LHCN-M2 (cell line): ENCODE measurements around the gene L3HYPDH. TPM values are rescaled to one million over a fixed set of nuclear protein-coding genes. Genes with fewer than 3 reads are reported as not detected.

Experiments used
- DNase-seq: peaks from one replicate; pipeline ENCODE4 v3.0.0-alpha.2; 2012; ENCODE audit warnings: low read depth
- total RNA-seq: library from RNA; depleted of rRNA; stranded (reverse); fragments of >200 nt; gene quantifications from 2 replicates; pipeline ENCODE4 v1.2.3, GENCODE V29; 2014; rRNA removed

Gene L3HYPDH
- total RNA-seq, 1 experiment from 2014 or later = 39.6 TPM

GRCh38 chr14:59427653-59428580, 56.3 kb downstream of the L3HYPDH start:
- peak; percentile 78 for DNase-seq

DNA sequence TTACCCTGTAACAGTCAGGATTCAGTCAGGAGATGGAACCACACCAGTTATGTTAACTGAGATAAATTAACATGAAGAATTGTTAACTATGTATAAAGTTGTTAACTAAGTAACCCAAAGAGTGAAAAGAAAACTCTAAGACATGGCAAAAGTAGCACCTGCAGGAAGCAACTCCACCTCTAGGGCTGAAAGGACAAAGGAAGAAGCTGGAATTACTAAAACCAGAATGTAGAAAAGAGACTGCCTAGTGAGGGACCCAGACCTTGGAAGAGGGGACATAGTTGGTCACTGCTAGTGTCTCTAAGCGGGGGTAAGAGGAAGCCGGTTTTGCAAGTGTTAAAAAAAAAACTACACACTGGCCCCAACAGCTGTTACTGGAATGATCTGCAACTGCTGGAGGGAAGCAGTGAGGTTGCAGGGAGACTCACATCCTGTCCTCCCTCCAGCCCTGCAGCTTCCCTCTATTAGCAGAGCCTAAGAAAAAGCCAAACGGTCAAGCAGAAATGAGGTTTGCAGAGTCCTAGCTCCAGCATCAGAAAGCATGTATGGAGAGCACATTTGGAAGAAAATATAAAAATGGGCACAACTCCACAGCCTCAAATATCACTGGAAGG, 58.8 kb downstream of the L3HYPDH start:
- DNase-seq = peak; percentile 92

DNA sequence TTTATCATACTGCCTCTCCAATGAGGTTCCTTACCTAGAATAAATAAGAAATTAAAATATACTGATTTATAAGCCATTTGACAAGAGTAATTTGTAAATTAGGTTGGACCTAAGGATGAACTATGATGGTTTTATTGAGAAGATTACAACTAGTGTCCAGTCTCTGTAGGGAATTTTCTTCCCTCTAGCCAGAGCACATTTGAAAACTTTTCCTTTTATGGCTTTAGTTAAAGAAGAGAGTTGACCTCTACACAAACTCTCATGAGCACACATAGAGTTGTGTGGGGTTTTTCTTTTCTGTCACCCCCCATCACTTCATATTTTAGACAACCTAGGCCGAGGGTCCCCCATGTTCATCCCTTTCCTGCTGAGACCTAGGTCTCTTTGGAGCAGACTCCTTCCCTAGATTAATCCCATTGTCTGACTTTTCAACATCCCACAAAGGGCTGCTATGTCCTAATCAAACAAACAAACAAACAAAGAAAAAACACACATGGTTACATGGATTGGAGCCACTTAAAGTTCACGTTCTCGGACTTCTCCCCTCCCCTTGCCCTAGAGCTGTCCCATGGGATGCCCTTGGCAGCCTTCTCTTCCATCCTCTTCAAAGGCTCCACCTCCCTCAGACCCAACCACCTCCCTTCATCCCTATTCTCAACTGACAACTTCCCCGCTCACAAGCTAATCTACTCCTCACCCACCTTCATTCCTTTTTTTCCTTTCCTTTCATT, 59.7 kb downstream of the L3HYPDH start:
- peak; percentile 50 for DNase-seq

Other genes starting within 250 kb of the L3HYPDH start
- gene GPR135, start 19.0 kb downstream of the L3HYPDH start, total RNA-seq = 2.5 and 3.0 TPM in 2 replicates
- gene JKAMP, start 109 bp upstream of the L3HYPDH start, total RNA-seq = 120 and 141 TPM in 2 replicates
- gene CCDC175, start 92.4 kb upstream of the L3HYPDH start, total RNA-seq = not detected in 2 replicates